ENCODE data around the gene CFAP251.
A peak's percentile ranks its signal among the peaks of the same experiment; 100 is the strongest.
"Not testable (repeated sequence)": the region's sequence is repeated elsewhere in the genome, so short reads cannot be mapped to it uniquely, and the experiment has no call there.

The CFAP251 gene, protein sequence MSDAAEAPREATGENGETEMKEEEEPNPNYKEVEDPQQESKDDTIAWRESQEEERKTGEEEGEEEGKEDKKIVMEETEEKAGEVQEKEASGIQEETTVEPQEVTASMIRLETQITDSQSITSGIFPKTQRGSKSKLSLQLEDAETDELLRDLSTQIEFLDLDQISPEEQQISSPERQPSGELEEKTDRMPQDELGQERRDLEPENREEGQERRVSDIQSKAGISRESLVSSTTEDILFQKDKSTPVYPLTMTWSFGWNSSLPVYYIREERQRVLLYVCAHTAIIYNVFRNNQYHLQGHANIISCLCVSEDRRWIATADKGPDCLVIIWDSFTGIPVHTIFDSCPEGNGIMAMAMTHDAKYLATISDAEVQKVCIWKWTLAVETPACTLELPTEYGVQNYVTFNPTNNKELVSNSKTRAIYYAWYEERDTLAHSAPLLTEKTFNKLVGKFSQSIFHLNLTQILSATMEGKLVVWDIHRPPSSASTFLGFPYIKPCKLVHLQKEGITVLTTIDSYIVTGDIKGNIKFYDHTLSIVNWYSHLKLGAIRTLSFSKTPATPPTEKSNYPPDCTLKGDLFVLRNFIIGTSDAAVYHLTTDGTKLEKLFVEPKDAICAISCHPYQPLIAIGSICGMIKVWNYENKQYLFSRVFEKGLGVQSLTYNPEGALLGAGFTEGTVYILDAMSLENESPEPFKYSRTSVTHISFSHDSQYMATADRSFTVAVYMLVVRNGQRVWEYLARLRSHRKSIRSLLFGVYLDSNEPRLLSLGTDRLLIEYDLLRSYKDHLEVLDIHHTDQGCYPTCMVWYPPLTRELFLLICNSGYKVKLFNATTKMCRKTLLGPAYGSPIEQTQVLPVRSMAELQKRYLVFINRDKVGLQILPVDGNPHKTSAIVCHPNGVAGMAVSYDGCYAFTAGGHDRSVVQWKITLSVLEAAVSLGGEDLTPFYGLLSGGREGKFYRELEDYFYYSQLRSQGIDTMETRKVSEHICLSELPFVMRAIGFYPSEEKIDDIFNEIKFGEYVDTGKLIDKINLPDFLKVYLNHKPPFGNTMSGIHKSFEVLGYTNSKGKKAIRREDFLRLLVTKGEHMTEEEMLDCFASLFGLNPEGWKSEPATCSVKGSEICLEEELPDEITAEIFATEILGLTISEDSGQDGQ

DNA sequence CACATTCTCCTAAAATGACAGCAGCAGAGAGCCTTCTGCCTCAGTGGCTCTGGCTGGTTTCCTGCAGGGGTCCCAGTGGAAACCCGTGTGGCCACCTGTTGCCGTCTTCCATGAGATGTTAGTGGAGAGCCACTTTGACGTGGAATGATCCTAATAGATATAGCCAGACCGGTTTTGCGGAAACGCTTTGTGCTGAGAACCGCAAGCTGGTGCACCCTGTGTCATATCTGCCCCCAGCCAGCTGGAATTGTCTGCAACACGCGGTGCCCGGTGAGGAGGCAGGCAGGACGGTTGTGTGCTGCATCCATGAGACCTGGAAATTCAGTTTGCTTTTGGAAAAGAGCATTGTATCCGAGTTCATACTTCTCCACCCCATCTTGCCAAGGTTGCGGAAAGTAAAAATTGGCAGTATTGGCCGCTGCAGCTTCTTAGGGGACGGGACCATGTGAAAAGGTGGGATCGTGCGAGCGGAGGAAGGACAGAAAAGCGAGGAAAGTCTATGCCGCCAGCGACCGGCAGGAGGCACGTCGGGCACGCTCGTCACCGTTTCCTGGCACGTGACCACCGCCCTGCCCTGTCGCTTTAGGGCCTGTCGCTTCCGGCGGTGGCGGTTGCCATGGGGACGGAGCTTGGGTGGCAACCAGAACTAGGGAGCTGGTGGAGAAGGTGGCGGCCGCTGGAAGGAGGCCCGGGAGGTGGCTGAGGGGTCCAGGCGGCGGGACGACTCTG, at the start of gene CFAP251:
Gene CFAP251, plus strand, starts transcription at position 643 of the 729 bp plus-strand sequence. CDS start 2,714 bp downstream, outside the sequence.
- peak; percentile 96 for DNase-seq

- not testable (repeated sequence) for DNase-seq
Observed at GRCh38 chr12:121869229-121869628, 49.2 kb upstream of the CFAP251 start.

DNA sequence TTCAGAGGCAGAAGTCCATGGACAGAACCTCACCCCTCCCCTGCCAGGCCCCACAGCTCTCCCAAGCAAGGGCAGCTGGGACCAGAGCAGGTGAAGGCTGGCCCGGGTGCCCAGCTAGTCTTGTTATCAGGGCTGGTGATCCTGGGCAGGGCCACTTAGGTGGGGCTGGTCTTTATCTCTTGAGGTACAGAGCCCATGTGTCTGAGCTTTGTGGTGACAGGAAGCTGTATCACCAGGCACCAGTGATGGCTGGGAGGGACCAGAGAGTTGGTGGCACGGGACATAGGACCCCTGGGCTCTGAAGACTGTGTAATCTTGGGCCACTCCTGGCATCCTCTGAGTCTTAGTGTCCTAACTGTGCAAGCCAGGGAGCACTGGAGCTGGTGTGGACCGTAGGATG, 46.9 kb upstream of the CFAP251 start:
- no peak for DNase-seq

DNA sequence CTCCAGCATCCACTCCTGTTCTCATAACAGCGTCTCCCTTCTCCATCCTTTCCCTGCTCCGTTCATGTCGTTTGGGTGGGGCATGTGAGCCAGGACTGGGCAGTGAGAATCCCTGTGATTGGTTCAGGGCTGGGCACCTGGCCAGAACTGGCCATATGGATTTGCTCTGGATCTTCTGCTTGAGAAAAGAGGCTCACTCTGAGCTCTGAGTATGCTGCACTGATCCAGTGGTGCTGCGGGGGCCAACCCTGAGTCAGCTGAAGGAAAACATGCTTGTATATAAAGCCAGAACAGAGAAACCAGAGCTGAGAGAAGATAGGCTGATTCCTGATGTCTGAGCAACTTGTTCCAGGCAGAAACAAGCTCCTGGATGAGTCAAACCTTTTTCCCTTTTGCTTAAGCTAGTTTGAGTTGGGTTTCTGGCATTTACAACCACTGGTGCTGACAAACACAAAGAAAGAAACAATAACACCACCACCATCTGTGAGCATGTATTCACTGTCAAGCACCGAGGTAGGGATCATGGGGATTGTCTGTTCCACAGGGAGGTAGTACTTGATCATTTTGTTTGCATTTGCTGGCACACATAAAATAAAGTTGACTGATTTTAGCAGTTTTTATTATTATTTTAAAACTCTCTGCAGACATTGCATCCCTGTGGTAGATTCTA, 45.7 kb upstream of the CFAP251 start:
- DNase-seq = peak; percentile 46

DNA sequence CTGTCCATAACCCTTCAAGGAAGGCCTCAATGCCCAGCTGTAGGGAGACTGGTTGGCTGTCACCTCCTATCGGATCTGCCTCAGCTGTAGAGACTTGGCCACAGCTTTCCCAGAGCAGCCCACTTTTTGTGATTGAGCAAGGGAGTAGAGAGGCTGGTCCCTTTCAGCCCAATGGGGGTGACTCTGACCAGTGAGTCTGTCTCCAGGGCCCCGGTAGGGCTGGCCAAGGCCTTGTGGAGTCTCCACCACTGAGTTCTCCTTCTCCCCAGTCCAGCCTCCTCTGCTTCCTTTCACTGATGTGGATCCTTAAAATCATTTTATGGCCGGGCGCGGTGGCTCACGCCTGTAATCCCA, 45.2 kb upstream of the CFAP251 start:
- DNase-seq = no peak

GRCh38 chr12:121874071-121874470, 44.3 kb upstream of the CFAP251 start:
- DNase-seq = no peak

DNA sequence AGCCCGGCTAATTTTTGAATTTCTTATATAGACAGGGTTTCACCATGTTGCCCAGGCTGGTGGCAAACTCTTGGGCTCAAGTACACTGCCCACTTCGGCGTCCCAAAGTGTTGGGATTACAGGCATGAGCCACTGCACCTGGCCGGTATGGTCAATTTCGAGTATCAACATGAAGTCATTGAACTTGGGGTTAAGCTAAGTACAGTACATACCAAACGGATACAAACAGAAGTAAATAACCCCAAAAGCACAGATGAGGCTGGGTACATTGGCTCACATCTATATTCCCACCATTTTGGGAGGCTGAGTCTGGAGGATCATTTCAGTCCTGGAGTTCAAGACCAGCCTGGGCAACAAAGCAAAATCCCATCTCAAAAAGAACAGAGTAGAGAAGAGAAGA, 42.8 kb upstream of the CFAP251 start:
- DNase-seq = no peak

GRCh38 chr12:121876080-121876447, 42.3 kb upstream of the CFAP251 start:
- DNase-seq = not testable (repeated sequence)

GRCh38 chr12:121883315-121883660, 35.1 kb upstream of the CFAP251 start:
- DNase-seq = no peak

GRCh38 chr12:121885129-121885528, 33.3 kb upstream of the CFAP251 start:
- not testable (repeated sequence) for DNase-seq

GRCh38 chr12:121888083-121888477, 30.3 kb upstream of the CFAP251 start:
- DNase-seq = no peak

DNA sequence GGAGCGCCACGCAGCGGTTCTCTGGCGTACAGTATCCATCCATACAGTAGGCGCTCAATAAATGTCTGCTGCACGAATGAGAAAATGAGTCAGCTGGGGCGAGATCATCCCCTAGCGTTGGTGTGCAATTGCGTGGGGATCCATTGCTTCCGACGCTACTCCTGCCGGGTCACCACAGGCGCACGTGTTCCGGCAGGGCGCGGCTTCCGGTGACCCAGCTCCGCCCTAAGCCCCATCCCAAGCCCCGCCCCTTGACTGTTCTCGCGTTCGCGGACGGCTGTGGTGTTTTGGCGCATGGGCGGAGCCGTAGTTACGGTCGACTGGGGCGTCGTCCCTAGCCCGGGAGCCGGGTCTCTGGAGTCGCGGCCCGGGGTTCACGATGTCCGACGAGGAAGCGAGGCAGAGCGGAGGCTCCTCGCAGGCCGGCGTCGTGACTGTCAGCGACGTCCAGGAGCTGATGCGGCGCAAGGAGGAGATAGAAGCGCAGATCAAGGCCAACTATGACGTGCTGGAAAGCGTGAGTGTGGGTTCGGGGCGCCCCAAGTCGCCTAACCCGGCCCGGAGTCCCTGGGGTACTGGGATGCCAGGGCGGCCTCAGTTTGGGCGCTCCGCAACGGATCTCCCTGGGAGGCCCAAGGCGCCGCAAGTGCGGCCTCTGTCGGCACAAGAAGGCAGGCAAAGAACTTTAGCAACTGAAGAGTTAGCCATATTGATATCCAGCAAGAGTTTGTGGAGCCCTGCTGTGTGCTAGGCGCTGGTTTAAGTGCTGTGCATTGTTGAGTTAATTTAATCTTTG, 29.7 kb upstream of the CFAP251 start, which contains the start of gene PSMD9:
Gene PSMD9, plus strand, starts transcription at position 313 of the 796 bp plus-strand sequence. Its CDS starts 67 bp downstream, at position 380.
- DNase-seq = peak; percentile 99

DNA sequence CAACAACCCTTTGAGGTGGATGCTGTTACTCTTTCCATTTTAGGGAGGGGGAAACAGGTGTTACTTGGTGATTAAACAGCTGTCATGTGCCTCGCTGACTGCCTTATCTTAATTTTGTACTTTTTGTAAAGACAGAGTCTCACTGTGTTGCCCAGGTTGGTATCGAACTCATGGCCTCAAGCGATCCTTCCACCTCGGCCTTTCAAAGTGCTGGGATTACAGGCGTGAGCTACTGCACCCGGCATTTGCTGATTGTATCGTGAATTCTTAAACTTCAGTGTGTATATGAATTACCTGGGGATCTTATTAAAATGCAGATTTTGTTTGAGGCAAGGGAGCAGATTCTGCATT, 29.1 kb upstream of the CFAP251 start:
- DNase-seq = no peak

GRCh38 chr12:121889661-121890060, 28.7 kb upstream of the CFAP251 start:
- DNase-seq = not testable (repeated sequence)

DNA sequence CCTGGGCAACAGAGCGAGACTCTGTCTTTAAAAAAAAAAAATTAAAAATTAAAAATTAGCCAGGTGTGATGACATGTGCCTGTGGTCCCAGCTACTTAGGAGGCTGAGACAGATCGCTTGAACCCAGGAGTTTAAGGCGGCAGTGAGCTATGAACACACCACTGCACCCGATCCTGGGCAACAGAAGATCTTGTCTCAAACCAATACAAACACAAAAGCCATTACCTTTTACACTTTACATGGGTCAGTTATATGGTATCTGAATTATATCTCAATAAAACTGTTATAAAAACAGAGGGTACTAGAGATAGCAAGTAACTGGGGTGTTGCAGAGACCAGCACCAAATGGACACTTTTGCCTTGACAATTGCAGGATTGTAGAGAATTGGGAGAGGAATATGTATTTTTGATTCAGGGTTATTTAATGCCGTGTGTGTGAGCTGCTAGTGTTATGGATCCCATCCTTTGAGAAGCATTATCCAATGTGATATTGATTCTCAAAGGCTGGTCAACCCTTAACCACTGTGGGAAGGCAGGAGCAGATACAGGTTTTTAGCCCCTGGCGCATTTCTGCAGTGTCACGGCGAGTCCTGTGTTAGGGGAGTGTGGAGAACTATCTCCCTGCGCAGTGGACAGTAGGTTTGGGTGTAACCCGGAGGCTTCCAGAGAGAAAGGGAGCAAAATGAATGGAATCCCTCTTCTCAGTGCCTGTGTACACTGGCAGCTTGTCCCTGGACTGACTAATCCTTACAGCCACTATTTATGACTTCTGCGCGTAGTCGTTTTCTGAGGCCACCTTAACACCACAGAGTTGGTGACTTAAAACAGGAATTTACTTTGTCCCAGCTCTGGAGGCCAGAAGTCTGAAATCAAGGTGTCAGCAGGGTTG, 25.5 kb upstream of the CFAP251 start:
- DNase-seq = no peak

- DNase-seq = peak; percentile 11
Observed at GRCh38 chr12:121893961-121894460, 24.4 kb upstream of the CFAP251 start.

DNA sequence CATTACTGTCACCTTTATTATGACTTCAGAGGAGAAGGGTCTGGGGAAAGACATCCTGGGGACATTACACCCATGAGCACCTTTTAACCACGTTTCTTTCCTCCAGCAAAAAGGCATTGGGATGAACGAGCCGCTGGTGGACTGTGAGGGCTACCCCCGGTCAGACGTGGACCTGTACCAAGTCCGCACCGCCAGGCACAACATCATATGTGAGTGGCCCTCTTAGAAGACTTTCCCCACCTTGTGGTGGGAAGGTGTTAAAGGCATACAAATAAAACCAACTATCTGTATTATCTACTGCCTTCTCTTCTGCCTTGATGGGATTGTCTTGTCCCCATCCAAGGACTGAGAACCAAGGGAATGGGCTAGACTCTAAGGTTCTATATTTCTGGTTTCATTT, 23.8 kb upstream of the CFAP251 start:
- DNase-seq = no peak

DNA sequence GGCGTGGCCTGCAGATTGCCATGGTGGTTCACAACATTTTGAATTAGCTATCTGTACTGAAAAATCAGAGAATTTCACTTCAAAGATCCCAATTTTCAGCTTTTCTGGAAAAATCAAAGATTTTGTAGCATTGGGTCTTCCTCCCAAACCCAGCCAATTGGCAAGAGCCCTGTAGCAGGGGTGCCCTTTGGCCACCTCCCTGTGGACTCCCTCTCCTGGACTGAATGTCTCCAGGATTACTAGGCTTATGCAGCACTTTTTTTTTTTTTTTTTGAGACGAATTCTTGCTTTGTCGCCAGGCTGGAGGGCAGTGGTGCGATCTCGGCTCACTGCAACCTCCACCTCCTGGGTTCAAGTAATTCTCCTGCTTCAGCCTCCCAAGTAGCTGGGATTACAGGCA, 20.1 kb upstream of the CFAP251 start:
- no peak for DNase-seq

GRCh38 chr12:121899590-121899989, 18.8 kb upstream of the CFAP251 start:
- DNase-seq = no peak

GRCh38 chr12:121903202-121903601, 15.2 kb upstream of the CFAP251 start:
- no peak for DNase-seq

Data from stimulated activated CD4-positive, alpha-beta T cell treated with anti-CD3 and anti-CD28 coated beads, Interleukin-1b, Interleukin-23, amount 100 ng/mL, for 48 hours (primary cell).